22Rv1 (cell line): ENCODE measurements around the gene LRMDA.

Experiments
- CTCF ChIP-seq: fragments of 450-650 bp; IDR thresholded peaks from 2 replicates; pipeline ENCODE4 v1.5.1; 2017; ENCODE audit warnings: mild to moderate bottlenecking
- ZFX ChIP-seq: fragments of 450-650 bp; IDR thresholded peaks from 2 replicates; pipeline ENCODE4 v1.6.1; 2017; ENCODE audit warnings: antibody characterized with exemption, borderline replicate concordance

- TF ChIP-seq CTCF: no peak
- TF ChIP-seq ZFX: no peak
Measured at GRCh38 chr10:75406462-75407223, 24.8 kb upstream of the LRMDA start.
